ENCODE measurements around the gene TOM1L2.

DNA sequence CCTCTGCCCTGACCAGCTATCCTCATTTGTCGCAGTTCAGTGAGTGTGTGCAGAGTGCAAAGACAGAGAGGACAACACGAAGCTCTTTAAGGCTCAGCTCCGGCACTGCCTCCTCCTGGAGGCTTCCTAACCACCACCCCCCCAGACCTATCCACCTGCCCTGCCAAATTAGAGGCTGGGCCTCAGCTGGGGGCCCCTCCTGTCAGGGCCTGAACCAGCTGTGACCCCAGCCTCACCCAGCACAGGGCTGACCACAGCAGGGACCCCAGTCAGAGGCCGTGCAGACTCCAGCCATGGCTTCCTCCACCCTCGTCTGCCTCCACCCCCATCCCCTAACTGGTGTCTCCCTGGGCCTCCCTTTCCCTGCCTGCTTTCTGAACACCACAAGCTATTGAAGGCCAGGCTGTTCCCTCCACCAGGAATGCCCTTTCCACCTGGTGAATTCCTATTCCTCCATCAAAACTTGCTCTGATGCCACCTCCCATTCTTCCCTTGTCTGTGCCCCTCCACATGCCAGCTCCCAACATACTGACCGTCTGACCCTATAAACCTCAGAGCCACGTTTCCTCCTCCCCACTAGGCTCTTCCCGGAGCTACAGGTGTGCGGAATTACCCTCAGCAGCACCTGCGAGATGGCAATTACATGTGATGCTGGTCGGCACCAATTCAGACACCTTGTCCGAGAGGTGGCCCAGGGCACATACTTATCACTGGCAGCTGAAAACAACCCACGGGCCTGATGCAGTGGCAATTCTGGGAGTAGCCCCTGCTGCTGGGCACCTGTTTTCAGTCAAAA is 144.2 kb downstream of the TOM1L2 start:
- TF ChIP-seq, protein P1, sequence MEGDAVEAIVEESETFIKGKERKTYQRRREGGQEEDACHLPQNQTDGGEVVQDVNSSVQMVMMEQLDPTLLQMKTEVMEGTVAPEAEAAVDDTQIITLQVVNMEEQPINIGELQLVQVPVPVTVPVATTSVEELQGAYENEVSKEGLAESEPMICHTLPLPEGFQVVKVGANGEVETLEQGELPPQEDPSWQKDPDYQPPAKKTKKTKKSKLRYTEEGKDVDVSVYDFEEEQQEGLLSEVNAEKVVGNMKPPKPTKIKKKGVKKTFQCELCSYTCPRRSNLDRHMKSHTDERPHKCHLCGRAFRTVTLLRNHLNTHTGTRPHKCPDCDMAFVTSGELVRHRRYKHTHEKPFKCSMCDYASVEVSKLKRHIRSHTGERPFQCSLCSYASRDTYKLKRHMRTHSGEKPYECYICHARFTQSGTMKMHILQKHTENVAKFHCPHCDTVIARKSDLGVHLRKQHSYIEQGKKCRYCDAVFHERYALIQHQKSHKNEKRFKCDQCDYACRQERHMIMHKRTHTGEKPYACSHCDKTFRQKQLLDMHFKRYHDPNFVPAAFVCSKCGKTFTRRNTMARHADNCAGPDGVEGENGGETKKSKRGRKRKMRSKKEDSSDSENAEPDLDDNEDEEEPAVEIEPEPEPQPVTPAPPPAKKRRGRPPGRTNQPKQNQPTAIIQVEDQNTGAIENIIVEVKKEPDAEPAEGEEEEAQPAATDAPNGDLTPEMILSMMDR (conservative IDR thresholded peaks at IDR 0.05 in 1 of 2, IDR thresholded peaks at IDR 0.05 in 1 of 2; ENCODE audit: low read depth in 1 of 2, low read length in 2 of 2) = no peak
- no peak for TF ChIP-seq EZH2 (IDR thresholded peaks at IDR 0.05; ENCODE audit: low read length, missing control alignments)

Data from fibroblast of lung (primary cell).